DMS53 (cell line): ENCODE data around the gene NOXA1.

Source experiments
- DNase-seq: peaks from one replicate; lab custom pipeline; 2025; lab: John Stamatoyannopoulos, UW

NOXA1 gene

GRCh38 chr9:137387891-137388560 lies 35.2 kb upstream of the NOXA1 start:
- no peak for DNase-seq

- DNase-seq, result no peak
Observed at GRCh38 chr9:137388589-137389427, 34.4 kb upstream of the NOXA1 start.

GRCh38 chr9:137389428-137389746 lies 33.8 kb upstream of the NOXA1 start:
- DNase-seq, result no peak

- DNase-seq, result peak; percentile 98
Observed at GRCh38 chr9:137390553-137391410, 32.4 kb upstream of the NOXA1 start.

GRCh38 chr9:137391411-137391754 lies 31.8 kb upstream of the NOXA1 start:
- peak; percentile 94 for DNase-seq

GRCh38 chr9:137392232-137393007 lies 30.8 kb upstream of the NOXA1 start:
- DNase-seq, result no peak

GRCh38 chr9:137393176-137394150 lies 29.7 kb upstream of the NOXA1 start:
- DNase-seq, result no peak

GRCh38 chr9:137394866-137395665 lies 28.1 kb upstream of the NOXA1 start:
- no peak for DNase-seq

GRCh38 chr9:137395666-137396010 lies 27.6 kb upstream of the NOXA1 start:
- no peak for DNase-seq

- DNase-seq, result no peak
Observed at GRCh38 chr9:137396227-137396626, 27.0 kb upstream of the NOXA1 start.

GRCh38 chr9:137396634-137397367 lies 26.4 kb upstream of the NOXA1 start:
- DNase-seq, result no peak

- DNase-seq, result no peak
Observed at GRCh38 chr9:137397675-137398423, 25.3 kb upstream of the NOXA1 start.

GRCh38 chr9:137398561-137399468 lies 24.4 kb upstream of the NOXA1 start:
- no peak for DNase-seq

- DNase-seq, result no peak
Observed at GRCh38 chr9:137402746-137403145, 20.4 kb upstream of the NOXA1 start.

GRCh38 chr9:137403269-137403668 lies 19.9 kb upstream of the NOXA1 start:
- no peak for DNase-seq

- DNase-seq, result no peak
Observed at GRCh38 chr9:137404961-137405567, 18.1 kb upstream of the NOXA1 start.

- no peak for DNase-seq
Observed at GRCh38 chr9:137405677-137406081, 17.5 kb upstream of the NOXA1 start.
